PC-3 (cell line): ENCODE results near the gene TTC7B. TPM values are rescaled to one million over a fixed set of nuclear protein-coding genes. Genes with fewer than 3 reads are reported as not detected.

Experiments
- ATAC-seq: fragments of 200-7000 bp; cut with Tn5 transposase; 2 replicates; pipeline ENCODE4 v1.9.1; 2020; ENCODE audit warnings: mild to moderate bottlenecking, moderate library complexity
- BruUV-seq: library from RNA; stranded (reverse); fragments of 400-500 nt; replicated peaks from 2 replicates; lab custom pipeline; 2021; lab: Mats Ljungman, UMichigan
- CTCF ChIA-PET: fragments of 300-600 bp; sonication (Branson Sonifier 250); formaldehyde crosslinking; loops from one replicate; lab custom pipeline; 2022; ENCODE audit warnings: antibody characterized with exemption; lab: Charles Lee
- POLR2A ChIA-PET: fragments of 300-600 bp; sonication (Branson Sonifier 250); formaldehyde crosslinking; loops from one replicate; lab custom pipeline; 2022; ENCODE audit warnings: antibody characterized with exemption; ENCODE audit not compliant: unreplicated experiment; lab: Charles Lee
- DNase-seq: peaks from one replicate; pipeline ENCODE4 v3.0.0-alpha.2; 2015
- H2AFZ ChIP-seq: fragments of 300-600 bp; sonication (generic); 2 replicates; pipeline ENCODE4 v1.6.0; 2016; ENCODE audit warnings: antibody characterized with exemption, low read length
- H3F3A ChIP-seq: fragments of 300-600 bp; sonication (generic); one replicate; pipeline ENCODE4 v1.6.0; 2017; ENCODE audit warnings: antibody characterized with exemption, low read length, control low read depth, mild to moderate bottlenecking; ENCODE audit not compliant: unreplicated experiment
- H3K27ac ChIP-seq: fragments of 300-600 bp; sonication (generic); 2 replicates; pipeline ENCODE4 v1.5.1; 2016; ENCODE audit warnings: mild to moderate bottlenecking, low read length
- H3K27me3 ChIP-seq: fragments of 300-600 bp; sonication (generic); 2 replicates; pipeline ENCODE4 v1.6.1; 2016; ENCODE audit warnings: low read length, mixed read lengths
- H3K36me3 ChIP-seq: fragments of 300-600 bp; sonication (generic); 2 replicates; pipeline ENCODE4 v1.6.1; 2016; ENCODE audit warnings: low read depth, mixed run types, low read length, mixed read lengths
- H3K4me1 ChIP-seq: fragments of 300-600 bp; sonication (generic); 2 replicates; pipeline ENCODE4 v1.5.1; 2016; ENCODE audit warnings: low read length; ENCODE audit not compliant: insufficient read depth
- H3K4me2 ChIP-seq: fragments of 300-600 bp; sonication (generic); 2 replicates; pipeline ENCODE4 v1.6.0; 2016; ENCODE audit warnings: low read length
- H3K4me3 ChIP-seq: fragments of 300-600 bp; sonication (generic); 2 replicates; pipeline ENCODE4 v1.5.1; 2016; ENCODE audit warnings: mild to moderate bottlenecking, low read length, mixed read lengths
- H3K79me2 ChIP-seq: fragments of 300-600 bp; sonication (generic); 2 replicates; pipeline ENCODE4 v1.6.1; 2017; ENCODE audit warnings: low read length, mixed read lengths
- H3K9ac ChIP-seq: fragments of 300-600 bp; sonication (generic); 2 replicates; pipeline ENCODE4 v1.6.0; 2016; ENCODE audit warnings: mild to moderate bottlenecking, low read length
- H3K9me2 ChIP-seq: fragments of 300-600 bp; sonication (generic); replicated peaks from 2 replicates; pipeline ENCODE4 v1.6.1; 2016; ENCODE audit warnings: mixed run types, low read length, mixed read lengths
- H3K9me3 ChIP-seq: fragments of 300-600 bp; sonication (generic); 2 replicates; pipeline ENCODE4 v1.6.1; 2016; ENCODE audit warnings: low read length, mixed read lengths
- H4K20me1 ChIP-seq: fragments of 300-600 bp; sonication (generic); 2 replicates; pipeline ENCODE4 v1.6.1; 2016; ENCODE audit warnings: low read length, mixed read lengths
- CTCF ChIP-seq: fragments of 300-600 bp; sonication (generic); conservative IDR thresholded peaks from 2 replicates; pipeline ENCODE4 v1.5.1; 2017; ENCODE audit warnings: antibody characterized with exemption, low read depth, mild to moderate bottlenecking, low read length
- EZH2 ChIP-seq: fragments of 300-600 bp; sonication (generic); IDR thresholded peaks from one replicate; pipeline ENCODE4 v1.6.1; 2017; ENCODE audit warnings: antibody characterized with exemption, mild to moderate bottlenecking, low read length; ENCODE audit not compliant: unreplicated experiment
- EZH2phosphoT487 ChIP-seq: fragments of 300-600 bp; sonication (generic); IDR thresholded peaks from 2 replicates; pipeline ENCODE4 v1.6.1; 2018; ENCODE audit warnings: mild to moderate bottlenecking, antibody characterized with exemption, low read length, borderline replicate concordance
- intact Hi-C: fragments of 100-400 bp; cut with micrococcal nuclease; formaldehyde crosslinking; loops from 2 replicates; pipeline ENCODE4 v1.9.0; 2023
- total RNA-seq: library from RNA; depleted of rRNA; stranded (reverse); fragments of >200 nt; gene quantifications from 2 replicates; pipeline ENCODE4 v1.2.3, GENCODE V29; 2014

TTC7B gene
- total RNA-seq, 1 experiment from 2014 or later = 45.6 TPM

- H3K9ac ChIP-seq = no peak overlapping the region
- no peaks in the 10 kb centered on the region for H3K9me3 ChIP-seq
- ChIA-PET CTCF (no interaction called here), POLR2A (interaction anchor here (0.7 kb wide), 1 partner anchor 165 kb away, joined by 4 read pairs; no protein-coding TSS in a partner anchor)
- no peak overlapping the region for H2AFZ ChIP-seq
- no peaks in the 10 kb centered on the region for H3F3A ChIP-seq
- no peaks in the 10 kb centered on the region for H3K36me3 ChIP-seq
- no peaks in the 10 kb centered on the region for H3K79me2 ChIP-seq
- no peak overlapping the region for H3K4me3 ChIP-seq
- H3K4me2 ChIP-seq = no peak overlapping the region
- no peaks in the 10 kb centered on the region for H3K4me1 ChIP-seq
- no peak for ATAC-seq
- no peak overlapping the region for H3K27ac ChIP-seq
- no TSS peak for BruUV-seq
- DNase-seq = no peak
- no peaks in the 10 kb centered on the region for H3K9me2 ChIP-seq
- intact Hi-C loops = no loop called here
- no peaks in the 10 kb centered on the region for H3K27me3 ChIP-seq
- TF ChIP-seq EZH2phosphoT487 = no peak
- TF ChIP-seq CTCF = no peak
- TF ChIP-seq EZH2 = no peak
- H4K20me1 ChIP-seq = no peaks in the 10 kb centered on the region
Measured at GRCh38 chr14:90549794-90550641, 266.2 kb downstream of the TTC7B start.

GRCh38 chr14:90548455-90548854 lies 267.8 kb downstream of the TTC7B start:
- Histone ChIP-seq H3K9me2 (no peaks in the 10 kb centered on the region), H3K4me1 (no peaks in the 10 kb centered on the region), H3K9ac (no peak overlapping the region), H3K4me3 (no peak overlapping the region), H3F3A (no peaks in the 10 kb centered on the region), H3K36me3 (no peaks in the 10 kb centered on the region), H3K9me3 (no peaks in the 10 kb centered on the region), H3K27ac (no peak overlapping the region), H3K27me3 (no peaks in the 10 kb centered on the region), H3K4me2 (no peak overlapping the region), H2AFZ (no peak overlapping the region), H3K79me2 (no peaks in the 10 kb centered on the region), H4K20me1 (no peaks in the 10 kb centered on the region)
- no TSS peak for BruUV-seq
- ChIA-PET CTCF (no interaction called here), POLR2A (interaction anchor here (0.7 kb wide), 1 partner anchor 19 kb away, joined by 4 read pairs; no protein-coding TSS in a partner anchor)
- TF ChIP-seq CTCF = no peak
- no peak for TF ChIP-seq EZH2
- TF ChIP-seq EZH2phosphoT487 = no peak
- ATAC-seq = no peak
- DNase-seq = no peak
- intact Hi-C loops = no loop called here

DNA sequence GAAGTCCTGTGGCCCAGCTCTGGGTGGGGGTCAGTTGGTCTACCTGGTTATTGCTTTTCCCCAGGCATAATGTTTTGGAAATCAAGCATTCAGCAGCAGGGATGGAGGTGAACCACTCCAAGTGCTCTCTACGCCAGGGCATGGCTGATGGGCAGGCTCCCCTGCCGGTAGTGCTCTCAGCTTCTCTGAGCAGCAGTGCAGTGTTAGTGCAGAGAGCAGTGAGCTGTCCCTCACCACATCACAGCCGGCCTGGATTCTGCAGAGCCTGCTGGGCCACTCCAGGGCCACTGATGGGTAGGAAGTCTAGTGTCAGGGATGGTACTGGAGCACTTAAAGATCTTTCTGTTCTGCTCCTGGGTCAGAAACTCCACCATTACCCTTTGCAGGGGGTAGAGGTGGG lies 268.3 kb downstream of the TTC7B start:
- intact Hi-C loops = no loop called here
- no peak overlapping the region for H3K4me3 ChIP-seq
- no peaks in the 10 kb centered on the region for H3K36me3 ChIP-seq
- H2AFZ ChIP-seq = no peak overlapping the region
- H3K27ac ChIP-seq = no peak overlapping the region
- ATAC-seq (no peak), DNase-seq (no peak)
- no peaks in the 10 kb centered on the region for H3F3A ChIP-seq
- H3K4me2 ChIP-seq = no peak overlapping the region
- no peaks in the 10 kb centered on the region for H3K79me2 ChIP-seq
- POLR2A ChIA-PET = no interaction called here
- no peaks in the 10 kb centered on the region for H3K9me3 ChIP-seq
- BruUV-seq = no TSS peak
- no peaks in the 10 kb centered on the region for H3K4me1 ChIP-seq
- TF ChIP-seq EZH2phosphoT487 = no peak
- TF ChIP-seq EZH2 = no peak
- no peak for TF ChIP-seq CTCF
- H4K20me1 ChIP-seq = no peaks in the 10 kb centered on the region
- no peak overlapping the region for H3K9ac ChIP-seq
- CTCF ChIA-PET = no interaction called here
- no peaks in the 10 kb centered on the region for H3K9me2 ChIP-seq
- no peaks in the 10 kb centered on the region for H3K27me3 ChIP-seq
